Stimulated activated CD8-positive, alpha-beta memory T cell treated with anti-CD3 and anti-CD28 coated beads, Interleukin-15, amount 100 ng/mL, for 1 hour (primary cell): ENCODE results near the gene AP3D1.
"Not testable (repeated sequence)": the region's sequence is repeated elsewhere in the genome, so short reads cannot be mapped to it uniquely, and the experiment has no call there.

Experiments
- DNase-seq: peaks from one replicate; pipeline ENCODE4 v3.0.0-alpha.2; 2020; ENCODE audit warnings: low read depth

The AP3D1 gene

GRCh38 chr19:2128252-2128651 lies 23.1 kb downstream of the AP3D1 start:
- DNase-seq: not testable (repeated sequence)

- DNase-seq: no peak
Observed at GRCh38 chr19:2127758-2128157, 23.6 kb downstream of the AP3D1 start.

GRCh38 chr19:2126879-2127518 lies 24.4 kb downstream of the AP3D1 start:
- no peak for DNase-seq

- DNase-seq: no peak
Observed at GRCh38 chr19:2123682-2124387, 27.5 kb downstream of the AP3D1 start.

GRCh38 chr19:2122982-2123381 lies 28.4 kb downstream of the AP3D1 start:
- DNase-seq: no peak

GRCh38 chr19:2122251-2122650 lies 29.1 kb downstream of the AP3D1 start:
- DNase-seq: no peak

- DNase-seq: no peak
Observed at GRCh38 chr19:2121416-2122051, 29.8 kb downstream of the AP3D1 start.

GRCh38 chr19:2120821-2121220 lies 30.5 kb downstream of the AP3D1 start:
- DNase-seq: no peak

GRCh38 chr19:2119921-2120785 lies 31.2 kb downstream of the AP3D1 start:
- no peak for DNase-seq

GRCh38 chr19:2118438-2118837 lies 32.9 kb downstream of the AP3D1 start:
- no peak for DNase-seq

- DNase-seq: no peak
Observed at GRCh38 chr19:2117215-2117960, 34.0 kb downstream of the AP3D1 start.

GRCh38 chr19:2116507-2116906 lies 34.9 kb downstream of the AP3D1 start:
- no peak for DNase-seq

GRCh38 chr19:2115911-2116426 lies 35.4 kb downstream of the AP3D1 start:
- no peak for DNase-seq

GRCh38 chr19:2115324-2115723 lies 36.0 kb downstream of the AP3D1 start:
- DNase-seq: no peak

- DNase-seq: no peak
Observed at GRCh38 chr19:2114821-2115220, 36.5 kb downstream of the AP3D1 start.

GRCh38 chr19:2114218-2114617 lies 37.1 kb downstream of the AP3D1 start:
- DNase-seq: no peak

GRCh38 chr19:2113439-2114211 lies 37.7 kb downstream of the AP3D1 start:
- no peak for DNase-seq

- no peak for DNase-seq
Observed at GRCh38 chr19:2112516-2113320, 38.6 kb downstream of the AP3D1 start.

GRCh38 chr19:2111886-2112285 lies 39.5 kb downstream of the AP3D1 start:
- no peak for DNase-seq

GRCh38 chr19:2111425-2111824 lies 39.9 kb downstream of the AP3D1 start:
- DNase-seq: no peak
